HepG2 (cell line): Measurements from ENCODE around the gene NME1. TPM values are rescaled to one million over a fixed set of nuclear protein-coding genes. Genes with fewer than 3 reads are reported as not detected.

ENCODE experiments used
- CREBL2 ChIP-seq: sonication (generic); formaldehyde crosslinking; IDR thresholded peaks from 2 replicates; pipeline ENCODE4 v1.8.1; 2023; ENCODE audit warnings: missing genetic modification reagents, mild to moderate bottlenecking, borderline replicate concordance
- DRAP1 ChIP-seq: IDR thresholded peaks from 2 replicates; pipeline ENCODE4 v1.6.1; 2016; ENCODE audit warnings: missing genetic modification reagents, missing compliant biosample characterization
- ELF4 ChIP-seq: sonication (generic); formaldehyde crosslinking; IDR thresholded peaks from 2 replicates; pipeline ENCODE4 v1.5.0; 2020; ENCODE audit warnings: missing genetic modification reagents, mild to moderate bottlenecking, moderate library complexity, borderline replicate concordance
- GMEB2 ChIP-seq: IDR thresholded peaks from 2 replicates; pipeline ENCODE4 v1.6.1; 2016; ENCODE audit warnings: missing biosample characterization, missing genetic modification reagents, low read depth
- HOXA7 ChIP-seq: sonication (generic); formaldehyde crosslinking; IDR thresholded peaks from 2 replicates; pipeline ENCODE4 v1.8.1; 2022; ENCODE audit warnings: mild to moderate bottlenecking, missing genetic modification reagents, moderate library complexity
- MBNL3 ChIP-seq: fragments of 250-450 bp; sonication (Bioruptor Pico); conservative IDR thresholded peaks from 2 replicates; pipeline ENCODE4 v1.8.0; 2022; ENCODE audit warnings: mild to moderate bottlenecking, inconsistent platforms
- MED1 ChIP-seq: sonication (generic); formaldehyde crosslinking; IDR thresholded peaks from 2 replicates; pipeline ENCODE4 v1.4.0; 2020; ENCODE audit warnings: missing genetic modification reagents
- NFIC ChIP-seq: IDR thresholded peaks from 2 replicates; pipeline ENCODE4 v1.6.1; 2012; ENCODE audit warnings: mild to moderate bottlenecking, low read length, inconsistent platforms
- NR2F6 ChIP-seq, 2 experiments: IDR thresholded peaks; 2 replicates each; pipeline ENCODE4 v1.6.1; 2016; ENCODE audit warnings: antibody characterized with exemption in 1 of 2, mild to moderate bottlenecking in 1 of 2
- RFX1 ChIP-seq: fragments of 450-650 bp; IDR thresholded peaks from 2 replicates; pipeline ENCODE4 v1.6.1; 2017
- SPEN ChIP-seq: sonication (generic); formaldehyde crosslinking; IDR thresholded peaks from 2 replicates; pipeline ENCODE4 v1.5.1; 2020; ENCODE audit warnings: low read depth, mild to moderate bottlenecking, missing genetic modification reagents
- TBP ChIP-seq: sonication (generic); formaldehyde crosslinking; IDR thresholded peaks from 2 replicates; pipeline ENCODE4 v1.5.0; 2020; ENCODE audit warnings: missing genetic modification reagents
- THYN1 ChIP-seq: sonication (generic); formaldehyde crosslinking; IDR thresholded peaks from 2 replicates; pipeline ENCODE4 v1.8.1; 2023; ENCODE audit warnings: low read depth, mild to moderate bottlenecking, moderate library complexity, missing genetic modification reagents, borderline replicate concordance
- TIGD3 ChIP-seq: sonication (generic); formaldehyde crosslinking; IDR thresholded peaks from 2 replicates; pipeline ENCODE4 v1.5.1; 2020; ENCODE audit warnings: mild to moderate bottlenecking, missing genetic modification reagents, borderline replicate concordance
- ZBTB39 ChIP-seq: sonication (generic); formaldehyde crosslinking; IDR thresholded peaks from 2 replicates; pipeline ENCODE4 v1.5.0; 2020; ENCODE audit warnings: missing genetic modification reagents
- ZFAT ChIP-seq: sonication (generic); formaldehyde crosslinking; conservative IDR thresholded peaks from 2 replicates; pipeline ENCODE4 v1.8.1; 2023; ENCODE audit warnings: missing genetic modification reagents, inconsistent platforms
- ZFP1 ChIP-seq: IDR thresholded peaks from 2 replicates; pipeline ENCODE4 v1.6.1; 2016
- ZKSCAN1 ChIP-seq: fragments of 150-350 bp; IDR thresholded peaks from 2 replicates; pipeline ENCODE4 v1.6.1; 2014; ENCODE audit warnings: low read length
- ZNF121 ChIP-seq: sonication (generic); formaldehyde crosslinking; IDR thresholded peaks from 2 replicates; pipeline ENCODE4 v1.5.0; 2020; ENCODE audit warnings: mild to moderate bottlenecking, missing genetic modification reagents
- ZNF264 ChIP-seq: sonication (generic); formaldehyde crosslinking; IDR thresholded peaks from 2 replicates; pipeline ENCODE4 v1.4.0; 2020; ENCODE audit warnings: missing genetic modification reagents
- ZNF292 ChIP-seq: sonication (generic); formaldehyde crosslinking; IDR thresholded peaks from 2 replicates; pipeline ENCODE4 v1.8.1; 2022; ENCODE audit warnings: mild to moderate bottlenecking, low read depth, missing genetic modification reagents, borderline replicate concordance
- ZNF33A ChIP-seq: sonication (generic); formaldehyde crosslinking; IDR thresholded peaks from 2 replicates; pipeline ENCODE4 v1.5.1; 2020; ENCODE audit warnings: missing genetic modification reagents, mild to moderate bottlenecking, moderate library complexity, borderline replicate concordance
- ZNF619 ChIP-seq: sonication (generic); formaldehyde crosslinking; IDR thresholded peaks from 2 replicates; pipeline ENCODE4 v1.4.0; 2020; ENCODE audit warnings: mild to moderate bottlenecking, missing genetic modification reagents
- ZNF704 ChIP-seq: sonication (generic); formaldehyde crosslinking; IDR thresholded peaks from 2 replicates; pipeline ENCODE4 v1.8.1; 2023; ENCODE audit warnings: mild to moderate bottlenecking, inconsistent platforms, moderate library complexity, missing genetic modification reagents, borderline replicate concordance
- polyA plus RNA-seq, 8 experiments: library from polyadenylated mRNA; depleted of rRNA in 3 of 8; stranded (reverse) in 7 of 8; unstranded in 1 of 8; fragments of >200 nt; fragmentation: Illumina TruSeq in 4 of 8; extraction: Trizol in 4 of 8; gene quantifications; 2 replicates each; pipeline versions ENCODE4 v1.2.1 to v1.2.3, GENCODE V29; 2011 to 2016; ENCODE audit warnings: low read depth in 4 of 8, missing spikeins in 1 of 8, mixed read lengths in 1 of 8; ENCODE audit not compliant: insufficient read depth in 1 of 8
- total RNA-seq, 5 experiments: library from RNA; depleted of rRNA; stranded (reverse); fragments of >200 nt; fragmentation: Illumina TruSeq; extraction: Trizol; gene quantifications; 2 replicates each; pipeline ENCODE4 v1.2.3, GENCODE V29; 2016; ENCODE audit warnings: low read depth in 1 of 5

Gene NME1
- total and polyA plus RNA-seq, 2 of the 13 experiments (the other 11 are each of a cell fraction or from before 2014, with no cell fraction given) = 295 to 516 TPM

- TF ChIP-seq ZKSCAN1 (no peak), TBP (no peak), ZNF619 (CRISPR knock-in tag) (no peak), TIGD3 (CRISPR knock-in tag) (no peak), HOXA7 (CRISPR knock-in tag) (no peak), ZNF264 (CRISPR knock-in tag) (no peak), MED1 (CRISPR knock-in tag) (no peak), ELF4 (CRISPR knock-in tag) (no peak), NFIC (peak; percentile 88), ZNF292 (CRISPR knock-in tag) (no peak), GMEB2 (no peak), MBNL3 (no peak), SPEN (no peak), RFX1 (no peak), ZFAT (CRISPR knock-in tag) (no peak), ZBTB39 (CRISPR knock-in tag) (no peak), ZNF704 (no peak), ZFP1 (CRISPR knock-in tag) (no peak), THYN1 (CRISPR knock-in tag) (no peak), DRAP1 (CRISPR knock-in tag) (no peak), CREBL2 (CRISPR knock-in tag) (no peak), ZNF33A (CRISPR knock-in tag) (no peak), NR2F6 (IDR thresholded peaks at IDR 0.05) (peak; percentile 79), NR2F6 (CRISPR knock-in tag; IDR thresholded peaks at IDR 0.05) (peak; percentile 52; the same call in 1 of the 2 replicates), ZNF121 (CRISPR knock-in tag) (no peak)
Observed at GRCh38 chr17:51118330-51119195, 34.8 kb upstream of the NME1 start (continued).
